ENCODE measurements around the gene ATG13.

- TF ChIP-seq YY1 (tag by site-specific recombination; IDR thresholded peaks at IDR 0.05) (no peak), ZBTB1 (tag by site-specific recombination; IDR thresholded peaks at IDR 0.05) (no peak), CTCF (tag by site-specific recombination; IDR thresholded peaks at IDR 0.05) (no peak)
- TF ChIP-seq, protein P1, sequence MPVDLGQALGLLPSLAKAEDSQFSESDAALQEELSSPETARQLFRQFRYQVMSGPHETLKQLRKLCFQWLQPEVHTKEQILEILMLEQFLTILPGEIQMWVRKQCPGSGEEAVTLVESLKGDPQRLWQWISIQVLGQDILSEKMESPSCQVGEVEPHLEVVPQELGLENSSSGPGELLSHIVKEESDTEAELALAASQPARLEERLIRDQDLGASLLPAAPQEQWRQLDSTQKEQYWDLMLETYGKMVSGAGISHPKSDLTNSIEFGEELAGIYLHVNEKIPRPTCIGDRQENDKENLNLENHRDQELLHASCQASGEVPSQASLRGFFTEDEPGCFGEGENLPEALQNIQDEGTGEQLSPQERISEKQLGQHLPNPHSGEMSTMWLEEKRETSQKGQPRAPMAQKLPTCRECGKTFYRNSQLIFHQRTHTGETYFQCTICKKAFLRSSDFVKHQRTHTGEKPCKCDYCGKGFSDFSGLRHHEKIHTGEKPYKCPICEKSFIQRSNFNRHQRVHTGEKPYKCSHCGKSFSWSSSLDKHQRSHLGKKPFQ (tag by site-specific recombination; IDR thresholded peaks at IDR 0.05): no peak
Observed at GRCh38 chr11:46661836-46662235, 44.5 kb downstream of the ATG13 start.

All from HEK293 (cell line).